ENCODE results near the gene IL12RB2. TPM values are rescaled to one million over a fixed set of nuclear protein-coding genes. Genes with fewer than 3 reads are reported as not detected.

Gene IL12RB2
- total and polyA plus RNA-seq, 3 experiments from 2014 or later = 6.8 to 35.1 (median 32.8) TPM

DNA sequence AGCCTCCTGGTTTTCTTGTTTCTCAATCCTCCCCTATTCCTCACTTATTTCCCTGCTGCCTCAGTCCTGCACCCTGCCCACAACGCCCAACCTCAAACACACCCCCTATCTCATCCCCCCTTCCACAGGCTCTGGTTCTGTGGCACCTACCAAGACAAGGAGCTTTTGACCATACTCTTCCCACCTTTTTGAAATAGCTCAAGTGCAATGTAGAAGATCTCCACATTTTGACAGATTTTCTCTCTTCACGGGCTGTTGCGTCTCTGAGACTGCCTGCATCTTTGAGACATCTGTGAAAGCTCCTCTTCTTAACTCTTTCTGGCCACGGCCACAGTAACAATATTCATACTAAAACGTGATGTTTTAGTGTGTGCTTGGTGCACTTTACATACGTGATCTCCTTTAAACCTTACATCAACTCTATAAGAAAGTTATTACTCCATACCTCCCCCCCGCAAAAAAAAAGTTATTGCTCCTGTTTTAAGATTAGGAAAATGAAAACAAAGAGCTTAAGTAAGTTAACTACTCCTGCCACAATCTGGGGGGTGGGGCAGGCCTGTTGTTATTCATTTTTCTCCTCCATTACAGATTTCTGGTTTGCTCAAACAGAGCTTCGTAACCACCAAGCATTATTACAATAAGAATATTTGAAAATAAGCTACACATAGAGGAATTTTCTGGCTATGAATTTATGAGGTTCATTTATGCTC is 124.4 kb downstream of the IL12RB2 start:
- peaks cover 0 to 2% (median 0%) of the 10 kb centered on the region in 5 donors for H3K9me3 Mint-ChIP-seq
- H3K9me3 ChIP-seq (ENCODE audit: low read length) = no peaks in the 10 kb centered on the region

GRCh38 chr1:67432745-67433144 is 125.1 kb downstream of the IL12RB2 start:
- peaks cover 0 to 33% (median 6%) of the 10 kb centered on the region in 3 donors for H3K36me3 Mint-ChIP-seq
- H3K27me3 ChIP-seq (ENCODE audit: insufficient read depth, low read length, poor library complexity, severe bottlenecking) = no peaks in the 10 kb centered on the region
- H3K4me3 ChIP-seq (ENCODE audit: low read length) = no peak overlapping the region
- peak overlapping the region in 2 of 8 donors; percentile 20 to 55 for H3K27ac Mint-ChIP-seq
- ChIA-PET CTCF (interaction anchor here (1.4 to 1.8 kb wide), 2 partner anchors 9 to 13 kb away, joined by 3 to 4 read pairs; no protein-coding TSS in a partner anchor), POLR2A (no interaction called here)
- H3K9me3 Mint-ChIP-seq = peaks cover 0 to 2% (median 0%) of the 10 kb centered on the region in 5 donors
- H3K9me3 ChIP-seq (ENCODE audit: low read length) = no peaks in the 10 kb centered on the region
- DNase-seq = no peak
- H3K27me3 Mint-ChIP-seq = no peaks in the 10 kb centered on the region
- no peaks in the 10 kb centered on the region for H3K36me3 ChIP-seq (ENCODE audit: insufficient read depth, low read length)
- H3K4me1 ChIP-seq (ENCODE audit: insufficient read depth, low read length) = peaks cover 10% of the 10 kb centered on the region
- no peak overlapping the region for H3K27ac ChIP-seq (ENCODE audit: low read depth, low read length)
- peak overlapping the region in 1 of 7 donors; percentile 17 for H3K4me3 Mint-ChIP-seq
- peaks cover 21 to 30% (median 25%) of the 10 kb centered on the region in 3 donors for H3K4me1 Mint-ChIP-seq

More for the DNA sequence above, 124.4 kb downstream of the IL12RB2 start:
- no peaks in the 10 kb centered on the region for H3K27me3 Mint-ChIP-seq
- ChIA-PET CTCF (interaction anchor here (1.4 to 1.8 kb wide), 2 partner anchors 10 to 14 kb away, joined by 3 to 4 read pairs; no protein-coding TSS in a partner anchor), POLR2A (no interaction called here)
- peaks cover 14% of the 10 kb centered on the region for H3K4me1 ChIP-seq (ENCODE audit: insufficient read depth, low read length)
- H3K4me3 Mint-ChIP-seq = peak overlapping the region; percentile 57 to 95 (median 76)
- peak overlapping the region; percentile 51 to 100 (median 96) for H3K27ac Mint-ChIP-seq
- H3K4me1 Mint-ChIP-seq = peaks cover 28 to 38% (median 33%) of the 10 kb centered on the region in 3 donors
- no peaks in the 10 kb centered on the region for H3K36me3 ChIP-seq (ENCODE audit: insufficient read depth, low read length)
- H3K27me3 ChIP-seq (ENCODE audit: insufficient read depth, low read length, poor library complexity, severe bottlenecking) = no peaks in the 10 kb centered on the region
- H3K27ac ChIP-seq (ENCODE audit: low read depth, low read length) = peak overlapping the region; percentile 18
- no peak overlapping the region for H3K4me3 ChIP-seq (ENCODE audit: low read length)
- H3K36me3 Mint-ChIP-seq = peaks cover 0 to 41% (median 6%) of the 10 kb centered on the region in 3 donors
- no peak for DNase-seq

DNA sequence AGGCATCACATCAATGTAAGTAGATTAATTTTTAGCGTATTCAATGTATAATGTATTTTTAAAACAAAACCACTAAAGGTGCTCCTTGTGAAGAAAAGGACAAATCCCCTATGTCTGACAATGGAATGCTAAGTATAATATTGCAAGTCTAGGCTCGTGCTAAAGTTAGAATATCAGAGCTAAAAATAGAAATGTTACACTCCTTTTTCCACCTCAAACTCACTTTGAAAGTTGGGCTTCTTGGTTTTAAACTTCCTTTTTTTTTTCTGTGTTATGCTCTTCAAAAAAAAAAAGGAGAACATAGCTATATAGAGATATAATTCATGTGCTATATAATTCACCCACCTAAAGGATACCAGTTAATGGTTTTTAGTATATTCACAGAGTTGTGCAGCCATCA is 126.2 kb downstream of the IL12RB2 start:
- no peaks in the 10 kb centered on the region for H3K27me3 Mint-ChIP-seq
- ChIA-PET POLR2A (no interaction called here), CTCF (no interaction called here)
- H3K36me3 Mint-ChIP-seq = peaks cover 0 to 22% (median 4%) of the 10 kb centered on the region in 3 donors
- Histone ChIP-seq H3K4me3 (ENCODE audit: low read length) (no peak overlapping the region), H3K27ac (ENCODE audit: low read depth, low read length) (no peak overlapping the region), H3K36me3 (ENCODE audit: insufficient read depth, low read length) (no peaks in the 10 kb centered on the region), H3K9me3 (ENCODE audit: low read length) (no peaks in the 10 kb centered on the region), H3K4me1 (ENCODE audit: insufficient read depth, low read length) (peaks cover 10% of the 10 kb centered on the region), H3K27me3 (ENCODE audit: insufficient read depth, low read length, poor library complexity, severe bottlenecking) (no peaks in the 10 kb centered on the region)
- H3K9me3 Mint-ChIP-seq = peaks cover 0 to 2% (median 0%) of the 10 kb centered on the region in 5 donors
- H3K27ac Mint-ChIP-seq = no peak overlapping the region
- no peak for DNase-seq
- H3K4me3 Mint-ChIP-seq = peak overlapping the region in 1 of 7 donors; percentile 51
- H3K4me1 Mint-ChIP-seq = peaks cover 13 to 20% (median 15%) of the 10 kb centered on the region in 3 donors

GRCh38 chr1:67434491-67434890 is 126.8 kb downstream of the IL12RB2 start:
- H3K4me3 Mint-ChIP-seq = peak overlapping the region in 1 of 7 donors; percentile 51

GRCh38 chr1:67436511-67437055 is 128.9 kb downstream of the IL12RB2 start:
- Mint-ChIP-seq H3K4me3 (no peak overlapping the region), H3K4me1 (peaks cover 5 to 8% (median 6%) of the 10 kb centered on the region in 3 donors), H3K9me3 (no peaks in the 10 kb centered on the region), H3K36me3 (no peaks in the 10 kb centered on the region), H3K27me3 (no peaks in the 10 kb centered on the region), H3K27ac (no peak overlapping the region)
- H3K4me3 ChIP-seq (ENCODE audit: low read length) = no peak overlapping the region
- no peak for DNase-seq
- ChIA-PET CTCF (no interaction called here), POLR2A (interaction anchor here (0.6 kb wide), 1 partner anchor 63 kb away, joined by 3 read pairs; no protein-coding TSS in a partner anchor)
- H3K27me3 ChIP-seq (ENCODE audit: insufficient read depth, low read length, poor library complexity, severe bottlenecking) = no peaks in the 10 kb centered on the region
- H3K36me3 ChIP-seq (ENCODE audit: insufficient read depth, low read length) = no peaks in the 10 kb centered on the region
- no peaks in the 10 kb centered on the region for H3K9me3 ChIP-seq (ENCODE audit: low read length)
- peaks cover 5% of the 10 kb centered on the region for H3K4me1 ChIP-seq (ENCODE audit: insufficient read depth, low read length)
- no peak overlapping the region for H3K27ac ChIP-seq (ENCODE audit: low read depth, low read length)

More at GRCh38 chr1:67434491-67434890, 126.8 kb downstream of the IL12RB2 start:
- H3K4me1 Mint-ChIP-seq = peaks cover 11 to 16% (median 13%) of the 10 kb centered on the region in 3 donors
- Histone ChIP-seq H3K4me3 (ENCODE audit: low read length) (no peak overlapping the region), H3K36me3 (ENCODE audit: insufficient read depth, low read length) (no peaks in the 10 kb centered on the region), H3K4me1 (ENCODE audit: insufficient read depth, low read length) (peaks cover 10% of the 10 kb centered on the region), H3K9me3 (ENCODE audit: low read length) (no peaks in the 10 kb centered on the region), H3K27ac (ENCODE audit: low read depth, low read length) (no peak overlapping the region), H3K27me3 (ENCODE audit: insufficient read depth, low read length, poor library complexity, severe bottlenecking) (no peaks in the 10 kb centered on the region)
- ChIA-PET POLR2A (no interaction called here), CTCF (no interaction called here)
- H3K27ac Mint-ChIP-seq = no peak overlapping the region
- H3K36me3 Mint-ChIP-seq = peaks cover 0 to 16% (median 0%) of the 10 kb centered on the region in 3 donors
- peaks cover 0 to 2% (median 0%) of the 10 kb centered on the region in 5 donors for H3K9me3 Mint-ChIP-seq
- no peaks in the 10 kb centered on the region for H3K27me3 Mint-ChIP-seq
- no peak for DNase-seq

- CTCF ChIA-PET = no interaction called here
- Histone ChIP-seq H3K27ac (ENCODE audit: low read depth, low read length) (no peak overlapping the region), H3K4me1 (ENCODE audit: insufficient read depth, low read length) (no peaks in the 10 kb centered on the region), H3K36me3 (ENCODE audit: insufficient read depth, low read length) (no peaks in the 10 kb centered on the region), H3K27me3 (ENCODE audit: insufficient read depth, low read length, poor library complexity, severe bottlenecking) (no peaks in the 10 kb centered on the region), H3K4me3 (ENCODE audit: low read length) (no peak overlapping the region), H3K9me3 (ENCODE audit: low read length) (no peaks in the 10 kb centered on the region)
- no peak overlapping the region for H3K4me3 Mint-ChIP-seq
- POLR2A ChIA-PET = no interaction called here
- H3K36me3 Mint-ChIP-seq = no peaks in the 10 kb centered on the region
- no peaks in the 10 kb centered on the region for H3K4me1 Mint-ChIP-seq
- no peak for DNase-seq
- no peak overlapping the region for H3K27ac Mint-ChIP-seq
- H3K27me3 Mint-ChIP-seq = peaks cover 0 to 4% of the 10 kb centered on the region in 2 donors
- no peaks in the 10 kb centered on the region for H3K9me3 Mint-ChIP-seq
Measured at GRCh38 chr1:67437961-67438360, 130.3 kb downstream of the IL12RB2 start.

DNA sequence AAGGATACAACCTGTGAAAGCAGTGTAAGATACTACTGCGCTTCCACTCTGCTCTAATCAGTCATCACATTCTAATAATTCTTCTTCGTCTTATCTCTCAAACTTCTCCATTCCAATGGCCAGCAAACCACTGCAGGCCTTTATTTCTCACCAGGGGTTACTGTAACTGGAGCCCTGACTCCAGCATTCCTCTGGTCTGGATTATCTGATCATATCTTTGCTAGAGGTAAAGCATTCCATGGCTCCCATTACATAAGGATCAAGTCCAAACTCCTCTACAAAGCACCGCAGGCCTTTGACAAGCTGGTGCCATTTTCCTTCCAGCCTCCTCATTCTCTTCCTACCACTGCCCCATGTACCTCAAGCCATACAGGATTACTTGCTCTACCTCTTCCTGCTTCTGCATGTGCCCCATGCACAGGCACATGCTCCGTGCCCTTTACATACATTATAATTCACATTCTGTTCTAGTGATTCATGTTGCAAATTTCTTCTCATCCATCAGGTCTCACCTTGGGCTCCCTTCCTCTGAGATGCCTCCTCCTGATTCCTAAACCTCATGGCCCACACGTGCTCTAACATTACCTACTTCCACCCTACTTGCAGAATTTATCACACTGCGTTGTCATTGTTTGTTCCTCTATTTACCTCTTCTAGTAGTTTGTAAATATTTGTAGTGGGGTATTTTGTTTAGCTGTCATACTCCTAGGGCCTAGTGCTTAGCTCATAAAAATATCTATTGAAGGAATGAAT is 131.8 kb downstream of the IL12RB2 start:
- Histone ChIP-seq H3K4me3 (ENCODE audit: low read length) (no peak overlapping the region), H3K27me3 (ENCODE audit: insufficient read depth, low read length, poor library complexity, severe bottlenecking) (no peaks in the 10 kb centered on the region), H3K4me1 (ENCODE audit: insufficient read depth, low read length) (no peaks in the 10 kb centered on the region), H3K36me3 (ENCODE audit: insufficient read depth, low read length) (no peaks in the 10 kb centered on the region), H3K27ac (ENCODE audit: low read depth, low read length) (no peak overlapping the region), H3K9me3 (ENCODE audit: low read length) (no peaks in the 10 kb centered on the region)
- no peaks in the 10 kb centered on the region for H3K4me1 Mint-ChIP-seq
- no peaks in the 10 kb centered on the region for H3K9me3 Mint-ChIP-seq
- CTCF ChIA-PET = no interaction called here
- no peak overlapping the region for H3K4me3 Mint-ChIP-seq
- peaks cover 0 to 7% of the 10 kb centered on the region in 2 donors for H3K27me3 Mint-ChIP-seq
- peaks cover 0 to 3% (median 0%) of the 10 kb centered on the region in 3 donors for H3K36me3 Mint-ChIP-seq
- POLR2A ChIA-PET = no interaction called here
- H3K27ac Mint-ChIP-seq = no peak overlapping the region
- DNase-seq = no peak

DNA sequence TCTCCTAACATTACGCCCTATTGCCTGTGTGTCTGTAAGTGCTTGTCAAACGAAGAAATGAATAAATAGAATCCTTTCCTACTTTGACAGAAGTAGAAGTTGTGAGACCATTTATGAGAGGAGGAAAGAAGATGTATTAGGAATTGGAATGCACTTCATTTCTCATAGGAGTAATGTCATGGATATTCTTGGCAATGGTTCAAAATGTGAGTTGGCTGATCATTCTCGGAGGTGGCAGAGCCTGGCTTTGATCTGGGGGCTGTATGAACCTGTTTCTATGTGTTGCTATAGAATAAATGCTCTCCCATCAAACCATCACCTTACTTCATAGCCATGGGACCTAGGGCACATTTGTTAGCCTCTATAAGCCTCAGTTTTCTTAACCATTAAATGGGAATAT is 132.7 kb downstream of the IL12RB2 start:
- Mint-ChIP-seq H3K4me3 (no peak overlapping the region), H3K36me3 (peaks cover 0 to 3% (median 0%) of the 10 kb centered on the region in 3 donors), H3K4me1 (no peaks in the 10 kb centered on the region), H3K27me3 (peaks cover 0 to 10% of the 10 kb centered on the region in 2 donors), H3K9me3 (no peaks in the 10 kb centered on the region), H3K27ac (no peak overlapping the region)
- no peak for DNase-seq
- ChIA-PET POLR2A (no interaction called here), CTCF (no interaction called here)
- Histone ChIP-seq H3K27me3 (ENCODE audit: insufficient read depth, low read length, poor library complexity, severe bottlenecking) (no peaks in the 10 kb centered on the region), H3K9me3 (ENCODE audit: low read length) (no peaks in the 10 kb centered on the region), H3K36me3 (ENCODE audit: insufficient read depth, low read length) (no peaks in the 10 kb centered on the region), H3K4me3 (ENCODE audit: low read length) (no peak overlapping the region), H3K4me1 (ENCODE audit: insufficient read depth, low read length) (no peaks in the 10 kb centered on the region), H3K27ac (ENCODE audit: low read depth, low read length) (no peak overlapping the region)

Measured in CD8-positive, alpha-beta memory T cell (primary cell).